ENCODE results near the gene E2F7. TPM values are rescaled to one million over a fixed set of nuclear protein-coding genes. Genes with fewer than 3 reads are reported as not detected.

The E2F7 gene
- 10.4 and 17.4 TPM in 2 replicates for total RNA-seq

GRCh38 chr12:77065361-77066204 lies at the start of gene E2F7:
E2F7 (minus strand) TSS chr12:77065569; CDS start chr12:77064635, 934 bp downstream.
- DNase-seq (ENCODE audit: low read depth): peak; percentile 89
- no peak for TF ChIP-seq CTCF (IDR thresholded peaks at IDR 0.05; ENCODE audit: insufficient read depth, low read depth, low read length)

GRCh38 chr12:77113971-77114370 lies 48.6 kb upstream of the E2F7 start:
- no peak for TF ChIP-seq CTCF (IDR thresholded peaks at IDR 0.05; ENCODE audit: insufficient read depth, low read depth, low read length)
- H3K4me3 ChIP-seq (ENCODE audit: low read depth, low read length): no peak overlapping the region
- no peak for DNase-seq (ENCODE audit: low read depth)

More at GRCh38 chr12:77065361-77066204, at the start of gene E2F7:
- H3K4me3 ChIP-seq (ENCODE audit: low read depth, low read length): peak within 1 kb of the TSS; percentile 80

GRCh38 chr12:77108707-77109106 lies 43.3 kb upstream of the E2F7 start:
- no peak for TF ChIP-seq CTCF (IDR thresholded peaks at IDR 0.05; ENCODE audit: insufficient read depth, low read depth, low read length)
- DNase-seq (ENCODE audit: low read depth): no peak
- no peak overlapping the region for H3K4me3 ChIP-seq (ENCODE audit: low read depth, low read length)

- no peak overlapping the region for H3K4me3 ChIP-seq (ENCODE audit: low read depth, low read length)
- no peak for DNase-seq (ENCODE audit: low read depth)
- TF ChIP-seq CTCF (IDR thresholded peaks at IDR 0.05; ENCODE audit: insufficient read depth, low read depth, low read length): no peak
These were observed 41.8 kb upstream of the E2F7 start for GRCh38 chr12:77107121-77107520.

GRCh38 chr12:77104792-77105191 lies 39.4 kb upstream of the E2F7 start:
- no peak for DNase-seq (ENCODE audit: low read depth)
- no peak for TF ChIP-seq CTCF (IDR thresholded peaks at IDR 0.05; ENCODE audit: insufficient read depth, low read depth, low read length)
- H3K4me3 ChIP-seq (ENCODE audit: low read depth, low read length): no peak overlapping the region

- H3K4me3 ChIP-seq (ENCODE audit: low read depth, low read length): no peak overlapping the region
- DNase-seq (ENCODE audit: low read depth): no peak
- no peak for TF ChIP-seq CTCF (IDR thresholded peaks at IDR 0.05; ENCODE audit: insufficient read depth, low read depth, low read length)
These were observed 38.9 kb upstream of the E2F7 start for GRCh38 chr12:77104286-77104685.

Data from fibroblast of villous mesenchyme (primary cell).